GM12864 (cell line): ENCODE data around the gene ELMO1.

Source experiments
- DNase-seq: peaks from one replicate; pipeline ENCODE4 v3.0.0-alpha.2; 2011; ENCODE audit warnings: low read depth
- H3K4me3 ChIP-seq: 2 replicates; pipeline ENCODE4 v1.5.1; 2011; ENCODE audit warnings: mild to moderate bottlenecking, low read depth, low read length, control low read depth
- TF ChIP-seq, protein P1 (sequence below): IDR thresholded peaks from 2 replicates; pipeline ENCODE4 v1.5.1; 2011; ENCODE audit warnings: low read depth, mild to moderate bottlenecking, moderate library complexity, low read length, control low read depth, inconsistent platforms; ENCODE audit errors: missing control alignments

The ELMO1 gene

DNA sequence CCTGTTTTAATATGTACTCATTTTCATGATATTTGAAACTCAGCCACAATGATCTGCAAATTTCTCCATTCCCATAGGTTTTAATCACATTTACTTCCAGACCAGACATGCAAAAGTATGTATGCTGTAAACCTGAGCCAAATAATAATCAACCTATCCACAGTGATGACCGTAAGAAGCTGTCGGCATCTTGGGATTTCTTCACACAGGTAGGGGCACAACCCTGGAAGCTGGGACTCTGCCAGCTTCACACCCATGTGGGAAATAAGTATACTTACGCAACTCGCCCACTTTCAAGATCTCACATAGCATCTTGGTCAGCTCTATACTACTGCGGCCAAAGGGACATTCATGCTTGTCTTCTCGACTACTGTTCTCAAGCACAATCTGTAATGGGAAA is 352.3 kb downstream of the ELMO1 start:
- H3K4me3 ChIP-seq, result no peak overlapping the region
- TF ChIP-seq, protein P1, sequence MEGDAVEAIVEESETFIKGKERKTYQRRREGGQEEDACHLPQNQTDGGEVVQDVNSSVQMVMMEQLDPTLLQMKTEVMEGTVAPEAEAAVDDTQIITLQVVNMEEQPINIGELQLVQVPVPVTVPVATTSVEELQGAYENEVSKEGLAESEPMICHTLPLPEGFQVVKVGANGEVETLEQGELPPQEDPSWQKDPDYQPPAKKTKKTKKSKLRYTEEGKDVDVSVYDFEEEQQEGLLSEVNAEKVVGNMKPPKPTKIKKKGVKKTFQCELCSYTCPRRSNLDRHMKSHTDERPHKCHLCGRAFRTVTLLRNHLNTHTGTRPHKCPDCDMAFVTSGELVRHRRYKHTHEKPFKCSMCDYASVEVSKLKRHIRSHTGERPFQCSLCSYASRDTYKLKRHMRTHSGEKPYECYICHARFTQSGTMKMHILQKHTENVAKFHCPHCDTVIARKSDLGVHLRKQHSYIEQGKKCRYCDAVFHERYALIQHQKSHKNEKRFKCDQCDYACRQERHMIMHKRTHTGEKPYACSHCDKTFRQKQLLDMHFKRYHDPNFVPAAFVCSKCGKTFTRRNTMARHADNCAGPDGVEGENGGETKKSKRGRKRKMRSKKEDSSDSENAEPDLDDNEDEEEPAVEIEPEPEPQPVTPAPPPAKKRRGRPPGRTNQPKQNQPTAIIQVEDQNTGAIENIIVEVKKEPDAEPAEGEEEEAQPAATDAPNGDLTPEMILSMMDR, result no peak
- DNase-seq, result no peak

DNA sequence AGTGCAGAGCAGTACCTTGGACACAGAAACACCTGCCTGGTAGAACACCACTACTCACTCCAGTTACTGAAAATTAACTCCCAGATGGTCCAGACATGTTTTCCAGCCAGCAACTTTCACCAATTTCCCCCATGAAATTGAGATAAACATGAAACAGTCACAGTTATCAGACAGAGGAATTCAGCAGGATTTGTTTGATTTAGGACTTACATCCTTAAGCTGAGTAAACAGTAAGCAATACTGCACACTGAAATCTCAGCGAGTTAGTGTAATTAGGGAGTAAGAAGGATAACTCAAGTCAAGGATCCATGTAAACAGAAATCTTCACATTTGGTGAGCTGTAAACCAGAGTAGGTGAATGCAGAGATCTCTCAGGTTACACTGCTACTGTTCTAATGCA is 353.5 kb downstream of the ELMO1 start:
- TF ChIP-seq, protein P1, result no peak
- no peak for DNase-seq
- H3K4me3 ChIP-seq, result no peak overlapping the region

- TF ChIP-seq, protein P1, result no peak
- DNase-seq, result no peak
Measured at GRCh38 chr7:37093257-37093656, 355.4 kb downstream of the ELMO1 start.

DNA sequence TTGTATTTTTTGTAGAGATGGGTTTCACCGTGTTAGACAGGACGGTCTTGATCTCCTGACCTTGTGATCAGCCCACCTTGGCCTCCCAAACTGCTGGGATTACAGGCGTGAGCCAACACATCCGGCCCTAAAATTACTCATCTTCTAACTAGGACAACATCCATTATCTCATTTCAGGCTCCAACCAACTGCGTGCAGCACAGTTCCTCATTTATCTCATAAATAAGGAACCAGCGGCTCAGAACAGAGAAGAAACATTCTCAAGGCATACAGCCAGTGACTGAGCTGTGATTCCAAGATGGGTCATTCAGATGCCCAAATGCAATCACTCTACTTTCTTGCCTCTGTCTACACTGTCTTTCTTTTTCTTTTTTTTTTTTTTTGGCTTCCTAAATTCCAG is 356.1 kb downstream of the ELMO1 start:
- no peak overlapping the region for H3K4me3 ChIP-seq
- TF ChIP-seq, protein P1, result no peak
- no peak for DNase-seq

More at GRCh38 chr7:37093257-37093656, 355.4 kb downstream of the ELMO1 start:
- no peak overlapping the region for H3K4me3 ChIP-seq

GRCh38 chr7:37089972-37090371 is 358.7 kb downstream of the ELMO1 start:
- DNase-seq, result no peak
- no peak overlapping the region for H3K4me3 ChIP-seq
- TF ChIP-seq, protein P1, result no peak

- TF ChIP-seq, protein P1, result no peak
- H3K4me3 ChIP-seq, result no peak overlapping the region
- DNase-seq, result no peak
Measured at GRCh38 chr7:37085600-37085999, 363.1 kb downstream of the ELMO1 start.

DNA sequence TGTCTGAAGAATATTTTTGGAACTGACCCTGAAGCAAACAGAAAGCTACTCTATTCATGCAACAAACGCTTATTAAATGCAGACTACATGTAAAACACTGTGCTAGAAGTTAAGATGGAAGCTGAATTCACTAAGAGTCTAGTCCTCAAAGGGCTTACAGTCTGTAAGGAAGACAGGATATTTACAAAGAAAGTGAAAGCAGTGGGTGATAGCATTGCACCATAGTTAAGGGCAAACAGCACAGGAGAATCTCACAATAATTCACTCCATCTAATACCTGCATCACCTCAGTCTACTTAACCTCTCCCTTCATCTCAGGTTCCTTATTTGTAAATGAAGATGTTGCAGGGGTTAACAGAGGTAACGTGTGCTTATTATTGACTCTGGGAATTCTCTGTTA is 364.4 kb downstream of the ELMO1 start:
- TF ChIP-seq, protein P1, result no peak
- H3K4me3 ChIP-seq, result no peak overlapping the region
- no peak for DNase-seq
